Mesodermal cell (in vitro differentiated cells): ENCODE data around the gene DHRS11.
A peak's percentile ranks its signal among the peaks of the same experiment; 100 is the strongest.

Experiments used
- H3K27ac ChIP-seq: 2 replicates; pipeline ENCODE4 v1.7.0; 2013; ENCODE audit warnings: mild to moderate bottlenecking, low read depth, low read length, moderate library complexity; ENCODE audit not compliant: severe bottlenecking
- H3K36me3 ChIP-seq: 2 replicates; pipeline ENCODE4 v1.7.1; 2013; ENCODE audit warnings: mild to moderate bottlenecking, low read length, moderate library complexity; ENCODE audit not compliant: control insufficient read depth, insufficient read depth
- H3K4me1 ChIP-seq: one replicate; pipeline ENCODE4 v1.7.1; 2013; ENCODE audit warnings: mild to moderate bottlenecking, low read length; ENCODE audit not compliant: insufficient read depth, control insufficient read depth, poor library complexity, severe bottlenecking
- H3K4me3 ChIP-seq: 2 replicates; pipeline ENCODE4 v1.7.0; 2013; ENCODE audit warnings: low read length, control low read depth, mild to moderate bottlenecking; ENCODE audit not compliant: insufficient read depth, poor library complexity, severe bottlenecking; ENCODE audit errors: extremely low read depth
- H3K9me3 ChIP-seq: 2 replicates; pipeline ENCODE4 v1.7.1; 2013; ENCODE audit warnings: mild to moderate bottlenecking, low read length, moderate library complexity; ENCODE audit not compliant: control insufficient read depth
- WGBS, 2 experiments: methylation state at CpG; one replicate each; pipeline ENCODE4 v1.1.5; 2013; ENCODE audit warnings: missing lambda C conversion rate in 2 of 2; ENCODE audit not compliant: insufficient coverage in 2 of 2; 5-methylcytosine and 5-hydroxymethylcytosine counted together

The DHRS11 gene

GRCh38 chr17:36640346-36640745 lies 48.7 kb downstream of the DHRS11 start:
- H3K4me1 ChIP-seq = peaks cover 5% of the 10 kb centered on the region
- H3K4me3 ChIP-seq = no peak overlapping the region
- WGBS, 2 experiments = 91 to 92% methylated on average over 1 to 2 of the region's 2 CpGs
- H3K36me3 ChIP-seq = no peaks in the 10 kb centered on the region
- H3K9me3 ChIP-seq = no peaks in the 10 kb centered on the region
- H3K27ac ChIP-seq = no peak overlapping the region

- H3K36me3 ChIP-seq = no peaks in the 10 kb centered on the region
- H3K27ac ChIP-seq = no peak overlapping the region
- peaks cover 5% of the 10 kb centered on the region for H3K4me1 ChIP-seq
- H3K4me3 ChIP-seq = no peak overlapping the region
- 57 to 64% methylated on average over 7 to 9 of the region's 10 CpGs for WGBS, 2 experiments
- no peaks in the 10 kb centered on the region for H3K9me3 ChIP-seq
These were observed 49.2 kb downstream of the DHRS11 start for GRCh38 chr17:36640836-36641235.

GRCh38 chr17:36641331-36641876 lies 49.7 kb downstream of the DHRS11 start:
- Histone ChIP-seq H3K9me3 (no peaks in the 10 kb centered on the region), H3K4me1 (peaks cover 5% of the 10 kb centered on the region), H3K4me3 (peak overlapping the region; percentile 42), H3K27ac (no peak overlapping the region), H3K36me3 (no peaks in the 10 kb centered on the region)
- 2 to 3% methylated on average over 33 to 43 of the region's 43 CpGs for WGBS, 2 experiments

GRCh38 chr17:36641877-36642845 lies 50.5 kb downstream of the DHRS11 start:
- H3K4me3 ChIP-seq = peak overlapping the region; percentile 42
- H3K36me3 ChIP-seq = no peaks in the 10 kb centered on the region
- 5% methylated on average over 37 to 52 of the region's 64 CpGs for WGBS, 2 experiments
- no peaks in the 10 kb centered on the region for H3K9me3 ChIP-seq
- H3K27ac ChIP-seq = no peak overlapping the region
- peaks cover 5% of the 10 kb centered on the region for H3K4me1 ChIP-seq

GRCh38 chr17:36643086-36643685 lies 51.5 kb downstream of the DHRS11 start:
- 74 to 93% methylated on average over 2 to 3 of the region's 3 CpGs for WGBS, 2 experiments
- Histone ChIP-seq H3K27ac (no peak overlapping the region), H3K9me3 (no peaks in the 10 kb centered on the region), H3K4me1 (peaks cover 5% of the 10 kb centered on the region), H3K4me3 (no peak overlapping the region), H3K36me3 (no peaks in the 10 kb centered on the region)

- Histone ChIP-seq H3K27ac (no peak overlapping the region), H3K4me1 (peaks cover 9% of the 10 kb centered on the region)
These were observed 53.7 kb downstream of the DHRS11 start for GRCh38 chr17:36645422-36645821.

GRCh38 chr17:36647636-36648035 lies 56.0 kb downstream of the DHRS11 start:
- H3K4me3 ChIP-seq = no peak overlapping the region
- peaks cover 4% of the 10 kb centered on the region for H3K4me1 ChIP-seq
- WGBS, 2 experiments = 40 to 43% methylated on average over 4 of the region's 4 CpGs
- no peaks in the 10 kb centered on the region for H3K9me3 ChIP-seq
- H3K36me3 ChIP-seq = no peaks in the 10 kb centered on the region
- no peak overlapping the region for H3K27ac ChIP-seq

More at GRCh38 chr17:36645422-36645821, 53.7 kb downstream of the DHRS11 start:
- no peaks in the 10 kb centered on the region for H3K36me3 ChIP-seq
- no CpG with 5 or more reads among the region's 3 CpGs for WGBS, 2 experiments
- H3K4me3 ChIP-seq = no peak overlapping the region
- no peaks in the 10 kb centered on the region for H3K9me3 ChIP-seq

- H3K27ac ChIP-seq = no peak overlapping the region
- H3K36me3 ChIP-seq = no peaks in the 10 kb centered on the region
- H3K4me3 ChIP-seq = no peak overlapping the region
- H3K4me1 ChIP-seq = peaks cover 4% of the 10 kb centered on the region
- 69 to 76% methylated on average over 4 of the region's 9 CpGs for WGBS, 2 experiments
- no peaks in the 10 kb centered on the region for H3K9me3 ChIP-seq
These were observed 58.6 kb downstream of the DHRS11 start for GRCh38 chr17:36650096-36650775.
